Fibroblast of the aortic adventitia (primary cell): ENCODE results near the gene PSMC3IP. TPM values are rescaled to one million over a fixed set of nuclear protein-coding genes. Genes with fewer than 3 reads are reported as not detected.
A peak's percentile ranks its signal among the peaks of the same experiment; 100 is the strongest.
"Not testable (repeated sequence)": the region's sequence is repeated elsewhere in the genome, so short reads cannot be mapped to it uniquely, and the experiment has no call there.

ENCODE experiments used
- DNase-seq: peaks from one replicate; pipeline ENCODE4 v3.0.0-alpha.2; 2010; ENCODE audit warnings: low read depth
- H3K4me3 ChIP-seq: 2 replicates; pipeline ENCODE4 v1.5.1; 2011; ENCODE audit warnings: low read depth, mild to moderate bottlenecking, control low read depth, low read length, moderate library complexity
- CTCF ChIP-seq: IDR thresholded peaks from 2 replicates; pipeline ENCODE4 v1.5.1; 2011; ENCODE audit warnings: mild to moderate bottlenecking, low read length, control low read depth, inconsistent platforms; ENCODE audit not compliant: insufficient read depth
- total RNA-seq: library from RNA; depleted of rRNA; stranded (reverse); fragments of >200 nt; gene quantifications from 2 replicates; pipeline ENCODE4 v1.2.3, GENCODE V29; 2012; ENCODE audit warnings: low replicate concordance

The PSMC3IP gene
- total RNA-seq, 1 donor: 18.3 TPM

- DNase-seq: no peak
- no peak for TF ChIP-seq CTCF
These were observed 36.3 kb upstream of the PSMC3IP start for GRCh38 chr17:42613699-42614295.

GRCh38 chr17:42612013-42612412, 34.5 kb upstream of the PSMC3IP start:
- no peak overlapping the region for H3K4me3 ChIP-seq
- TF ChIP-seq CTCF: no peak
- no peak for DNase-seq

More at GRCh38 chr17:42613699-42614295, 36.3 kb upstream of the PSMC3IP start:
- H3K4me3 ChIP-seq: no peak overlapping the region

- peak overlapping the region; percentile 86 for H3K4me3 ChIP-seq
- not testable (repeated sequence) for DNase-seq
These were observed 32.6 kb upstream of the PSMC3IP start for GRCh38 chr17:42609814-42610801.

GRCh38 chr17:42609182-42609813, 31.8 kb upstream of the PSMC3IP start, which contains the start of the genes RETREG3 and TUBG1:
RETREG3 (minus strand) TSS chr17:42609374; CDS start chr17:42609324, 50 bp downstream.
TUBG1 (plus strand) TSS chr17:42609683; CDS start chr17:42609738, 55 bp downstream.
- peak within 1 kb of the TSS; percentile 98 for H3K4me3 ChIP-seq
- peak; percentile 65 for TF ChIP-seq CTCF
- peak; percentile 99 for DNase-seq

- no peak for DNase-seq
- peak overlapping the region; percentile 98 for H3K4me3 ChIP-seq
- TF ChIP-seq CTCF: no peak
These were observed 31.0 kb upstream of the PSMC3IP start for GRCh38 chr17:42608305-42609181.

GRCh38 chr17:42607769-42608168, 30.2 kb upstream of the PSMC3IP start:
- no peak for TF ChIP-seq CTCF
- DNase-seq: no peak
- H3K4me3 ChIP-seq: peak overlapping the region; percentile 98
